ENCODE measurements around the gene ZNF446.
A peak's percentile ranks its signal among the peaks of the same experiment; 100 is the strongest.
"Not testable (repeated sequence)": the region's sequence is repeated elsewhere in the genome, so short reads cannot be mapped to it uniquely, and the experiment has no call there.

Gene ZNF446

DNA sequence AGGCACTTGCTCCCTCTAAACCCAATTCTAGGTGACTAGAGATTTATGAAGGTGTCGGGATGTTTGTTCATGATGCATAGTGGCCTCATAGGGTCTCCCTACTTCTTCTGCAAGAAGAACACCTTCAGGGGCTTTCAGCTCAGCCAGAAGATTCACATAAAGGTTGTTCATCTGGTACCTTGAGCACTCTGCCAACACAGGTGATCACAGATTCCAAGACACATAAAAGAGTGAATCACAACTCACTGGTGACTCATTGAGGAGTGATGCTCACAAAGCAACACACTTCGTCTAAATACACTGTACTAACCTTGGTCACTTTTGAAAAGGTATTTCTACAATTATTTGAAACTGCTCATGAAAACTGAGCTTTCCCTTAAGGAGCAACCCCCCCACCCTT is 16.1 kb upstream of the ZNF446 start:
- TF ChIP-seq ZNF274 (IDR thresholded peaks at IDR 0.05; ENCODE audit: low read depth, low read length) = no peak
- no peak overlapping the region for H3K4me3 ChIP-seq (ENCODE audit: low read length)

DNA sequence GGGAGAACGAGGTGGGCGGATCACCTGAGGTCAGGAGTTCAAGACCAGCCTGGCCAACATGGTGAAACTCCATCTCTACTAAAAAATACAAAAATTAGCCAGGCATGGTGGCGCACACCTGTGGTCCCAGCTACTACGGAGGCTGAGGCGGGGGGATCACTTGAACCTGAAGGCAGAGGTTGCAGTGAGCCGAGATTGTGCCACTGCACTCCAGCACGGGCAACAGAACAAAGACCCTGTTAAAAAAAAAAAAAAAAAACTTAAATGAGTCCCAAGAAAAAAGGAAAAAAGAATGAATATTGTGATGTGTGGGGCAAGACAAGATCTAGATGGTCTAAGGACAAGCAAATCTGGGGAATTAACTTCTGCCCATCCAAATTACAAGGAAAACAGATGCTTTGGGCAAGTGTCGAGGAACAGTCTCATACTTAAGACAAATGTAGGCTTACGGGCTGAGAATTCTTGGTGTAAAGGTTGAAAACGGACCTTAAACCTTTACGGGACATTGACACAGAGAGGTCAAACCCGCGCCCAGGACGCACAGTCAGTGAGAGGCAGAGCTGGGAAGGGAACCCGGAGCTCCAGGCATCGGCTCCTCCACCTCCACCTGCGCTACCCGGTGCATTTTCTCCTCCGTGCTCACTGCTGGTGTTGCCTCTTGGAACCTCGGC is 9.9 kb upstream of the ZNF446 start:
- peak overlapping the region; percentile 54; the same call in 1 of the 2 replicates for H3K4me3 ChIP-seq (ENCODE audit: low read length)
- no peak for TF ChIP-seq ZNF274 (IDR thresholded peaks at IDR 0.05; ENCODE audit: low read depth, low read length)

DNA sequence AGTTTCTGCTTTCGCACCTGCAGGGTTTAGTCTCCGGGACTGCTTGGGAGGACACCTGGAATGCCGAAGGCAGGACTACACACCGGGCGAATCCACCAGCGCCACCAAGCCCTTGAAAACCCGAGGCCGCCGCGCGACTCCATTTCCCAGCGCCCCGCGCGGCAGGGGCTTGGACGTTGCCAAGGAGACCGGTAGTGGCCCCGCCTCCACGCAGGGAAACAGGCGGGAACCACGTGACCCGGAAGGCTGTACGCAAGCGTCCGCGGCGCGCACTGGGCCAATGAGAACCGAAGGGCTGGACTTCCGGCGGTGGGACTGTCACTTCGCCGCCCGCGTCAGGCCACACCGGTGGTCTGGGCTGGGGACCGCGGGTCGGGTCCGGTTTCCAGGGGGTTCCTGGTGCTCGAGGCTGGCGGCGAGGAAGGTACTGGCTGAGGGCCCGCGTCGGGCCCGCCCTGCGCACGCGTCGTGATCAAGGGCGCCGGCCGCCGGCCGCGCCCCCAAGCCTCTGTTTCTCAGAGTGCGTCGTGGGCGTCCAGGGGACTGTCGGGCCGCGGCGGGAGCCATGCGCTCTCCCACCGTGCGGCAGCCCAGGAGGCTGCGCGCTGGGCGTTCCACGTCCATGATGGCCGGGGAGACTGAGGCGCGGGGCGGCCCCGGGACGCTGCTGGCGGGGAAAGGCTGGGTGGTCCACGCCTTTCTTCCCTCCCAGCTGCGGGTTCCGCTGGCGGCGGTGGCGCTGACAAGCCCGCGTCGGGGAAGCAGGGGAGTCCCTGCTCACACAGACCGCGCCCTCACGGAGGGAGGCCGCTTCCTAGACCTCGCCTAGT is 9.2 kb upstream of the ZNF446 start, which contains the start of gene ZNF324:
Gene ZNF324, plus strand, starts transcription at position 321 of the 830 bp plus-strand sequence. CDS start 2,106 bp downstream, outside the sequence.
- H3K4me3 ChIP-seq (ENCODE audit: low read length) = peak within 1 kb of the TSS; percentile 82
- TF ChIP-seq ZNF274 (IDR thresholded peaks at IDR 0.05; ENCODE audit: low read depth, low read length) = no peak

DNA sequence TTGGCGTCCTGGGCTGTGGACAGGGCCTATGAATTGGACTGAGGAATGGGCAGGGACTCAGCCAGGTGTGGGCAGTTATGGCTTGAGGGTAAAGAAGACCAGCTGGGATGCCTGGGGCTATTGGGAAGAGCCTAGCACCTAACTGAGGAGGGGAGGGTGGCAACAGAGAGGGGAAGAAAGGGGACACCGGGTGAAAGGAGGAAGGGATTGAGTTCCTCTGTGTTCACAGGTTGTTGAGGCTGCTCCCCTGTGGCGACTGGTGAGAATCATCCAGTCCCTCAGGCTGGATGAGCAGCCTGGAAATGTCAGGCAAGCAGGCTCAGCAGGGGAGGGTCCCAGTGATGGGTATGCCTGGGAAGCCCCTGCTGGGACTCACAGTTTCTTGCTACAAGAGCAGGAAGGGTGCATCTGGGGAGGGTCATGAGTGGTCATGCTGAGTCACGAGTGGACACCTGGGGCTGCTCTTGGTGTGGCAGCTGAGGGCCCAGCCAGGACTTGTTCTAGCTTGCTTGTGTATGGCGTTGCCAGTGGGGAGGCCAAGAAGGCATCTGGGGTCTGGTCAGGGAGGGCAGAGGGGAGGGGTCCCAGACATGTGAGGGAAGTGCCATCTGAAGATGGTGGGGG is 7.8 kb upstream of the ZNF446 start:
- TF ChIP-seq ZNF274 (IDR thresholded peaks at IDR 0.05; ENCODE audit: low read depth, low read length) = no peak
- peak overlapping the region; percentile 17; the same call in 1 of the 2 replicates for H3K4me3 ChIP-seq (ENCODE audit: low read length)

DNA sequence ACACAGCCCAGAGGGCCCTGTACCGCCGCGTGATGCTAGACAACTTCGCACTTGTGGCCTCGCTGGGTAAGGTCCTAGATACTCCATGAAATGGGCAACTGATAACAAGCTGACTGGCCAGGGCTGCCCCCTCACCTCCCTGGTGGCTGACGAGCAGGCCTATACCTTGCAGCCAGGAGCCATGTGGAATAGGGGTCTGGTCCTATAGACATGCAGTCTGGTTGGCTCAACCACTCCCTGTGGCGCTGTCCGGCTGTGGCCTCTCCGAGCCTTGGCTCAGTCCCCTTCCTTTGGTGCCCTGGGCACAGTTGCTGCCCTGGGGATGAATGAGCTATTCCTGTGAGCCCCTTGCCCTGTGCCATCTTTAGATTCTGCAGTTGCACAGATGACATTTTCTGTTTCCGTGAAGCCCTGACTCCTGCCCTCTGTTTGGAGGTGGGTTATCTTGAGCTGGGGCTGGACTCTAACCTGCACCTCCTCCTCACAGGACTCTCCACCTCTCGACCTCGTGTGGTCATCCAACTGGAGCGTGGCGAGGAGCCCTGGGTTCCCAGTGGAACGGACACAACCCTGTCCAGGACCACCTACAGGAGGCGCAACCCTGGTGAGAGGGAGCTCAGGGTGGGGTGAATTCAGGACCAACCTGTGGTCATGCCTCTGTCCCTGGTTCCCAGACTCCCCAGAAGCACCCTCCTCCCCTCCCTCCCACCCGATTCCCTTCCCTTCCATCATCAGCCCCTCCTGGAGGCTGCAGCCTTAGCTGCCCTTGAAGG is 6.7 kb upstream of the ZNF446 start:
- no peak for TF ChIP-seq ZNF274 (IDR thresholded peaks at IDR 0.05; ENCODE audit: low read depth, low read length)
- no peak overlapping the region for H3K4me3 ChIP-seq (ENCODE audit: low read length)

DNA sequence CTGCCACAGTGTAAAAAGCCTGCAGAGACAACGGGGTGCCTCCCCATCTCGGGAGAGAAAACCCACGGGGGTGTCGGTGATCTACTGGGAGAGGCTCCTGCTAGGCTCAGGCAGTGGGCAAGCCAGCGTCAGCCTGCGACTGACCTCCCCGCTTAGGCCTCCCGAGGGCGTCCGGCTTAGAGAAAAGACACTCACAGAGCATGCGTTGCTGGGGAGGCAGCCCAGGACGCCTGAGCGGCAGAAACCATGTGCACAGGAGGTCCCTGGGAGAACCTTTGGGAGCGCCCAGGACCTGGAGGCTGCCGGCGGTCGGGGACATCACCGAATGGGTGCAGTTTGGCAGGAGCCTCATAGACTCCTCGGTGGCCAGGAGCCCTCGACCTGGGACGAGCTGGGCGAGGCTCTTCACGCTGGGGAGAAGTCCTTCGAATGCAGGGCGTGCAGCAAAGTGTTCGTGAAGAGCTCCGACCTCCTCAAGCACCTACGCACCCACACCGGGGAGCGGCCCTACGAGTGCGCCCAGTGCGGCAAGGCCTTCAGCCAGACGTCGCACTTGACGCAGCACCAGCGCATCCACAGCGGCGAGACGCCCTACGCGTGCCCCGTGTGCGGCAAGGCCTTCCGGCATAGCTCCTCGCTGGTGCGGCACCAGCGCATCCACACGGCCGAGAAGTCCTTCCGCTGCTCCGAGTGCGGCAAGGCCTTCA is 5.2 kb upstream of the ZNF446 start:
- not testable (repeated sequence) for H3K4me3 ChIP-seq (ENCODE audit: low read length)

DNA sequence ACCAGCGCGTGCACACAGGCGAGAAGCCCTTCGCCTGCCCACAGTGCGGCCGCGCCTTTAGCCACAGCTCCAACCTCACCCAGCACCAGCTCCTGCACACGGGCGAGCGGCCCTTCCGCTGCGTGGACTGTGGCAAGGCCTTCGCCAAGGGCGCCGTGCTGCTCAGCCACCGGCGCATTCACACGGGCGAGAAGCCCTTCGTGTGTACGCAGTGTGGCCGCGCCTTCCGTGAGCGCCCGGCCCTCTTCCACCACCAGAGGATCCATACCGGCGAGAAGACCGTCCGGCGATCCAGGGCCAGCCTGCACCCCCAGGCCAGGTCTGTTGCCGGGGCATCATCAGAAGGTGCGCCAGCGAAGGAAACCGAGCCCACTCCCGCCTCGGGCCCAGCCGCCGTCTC is 4.4 kb upstream of the ZNF446 start:
- no peak overlapping the region for H3K4me3 ChIP-seq (ENCODE audit: low read length)
- no peak for TF ChIP-seq ZNF274 (IDR thresholded peaks at IDR 0.05; ENCODE audit: low read depth, low read length)

DNA sequence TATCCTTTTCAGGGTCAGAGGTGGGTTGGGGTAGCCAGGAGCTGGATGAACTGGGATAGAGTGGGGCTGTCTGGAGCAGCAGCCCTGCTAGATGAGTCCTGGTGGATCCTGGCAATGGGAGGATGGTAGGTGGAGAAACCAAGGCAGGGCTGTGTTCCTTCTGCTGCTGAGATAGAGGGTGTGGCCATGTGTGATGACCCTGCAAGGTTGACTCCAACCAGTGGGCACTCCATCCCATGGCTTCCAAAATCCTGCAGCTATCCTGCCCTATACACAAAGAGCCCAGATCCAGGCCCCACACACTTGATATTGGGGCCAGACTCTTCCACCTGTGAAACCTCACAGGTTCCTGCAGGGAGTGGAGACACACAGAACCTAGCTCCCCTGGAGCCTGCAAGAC is 2.4 kb upstream of the ZNF446 start:
- H3K4me3 ChIP-seq (ENCODE audit: low read length) = no peak overlapping the region
- TF ChIP-seq ZNF274 (IDR thresholded peaks at IDR 0.05; ENCODE audit: low read depth, low read length) = no peak

DNA sequence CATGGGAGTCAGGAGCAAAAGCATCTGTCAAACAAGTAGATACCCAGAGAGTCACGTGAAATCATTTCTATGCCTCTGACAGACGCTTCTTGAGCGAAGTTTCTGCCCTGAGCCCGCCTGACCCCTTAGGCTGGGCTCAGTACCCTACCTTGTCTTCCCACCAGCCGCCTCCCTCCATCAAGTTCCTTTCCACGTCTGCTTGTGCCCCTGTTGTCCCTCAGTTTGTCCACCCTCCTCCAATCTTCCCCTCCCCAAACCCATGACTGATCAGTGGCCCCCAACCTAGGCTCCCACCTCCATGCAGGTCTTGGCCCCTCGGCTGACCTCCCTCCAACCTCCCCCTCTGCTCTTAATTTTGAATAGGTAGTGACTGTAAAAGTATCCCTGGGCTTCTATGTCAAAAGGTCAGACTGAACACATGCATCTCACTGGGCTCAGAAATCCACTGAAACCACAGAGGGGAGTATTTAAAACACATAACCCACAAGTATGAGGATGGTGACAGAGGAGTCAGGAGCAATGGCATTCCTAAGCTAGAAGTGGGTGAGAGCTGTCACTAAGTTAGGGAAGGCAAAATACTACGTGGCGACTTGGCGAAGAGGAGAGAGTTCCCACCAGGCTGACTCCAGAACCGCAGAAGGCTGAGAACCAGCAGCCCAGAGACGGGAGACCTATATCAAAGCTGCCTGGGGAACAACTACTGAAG is 1.7 kb upstream of the ZNF446 start:
- no peak overlapping the region for H3K4me3 ChIP-seq (ENCODE audit: low read length)
- TF ChIP-seq ZNF274 (IDR thresholded peaks at IDR 0.05; ENCODE audit: low read depth, low read length) = no peak

DNA sequence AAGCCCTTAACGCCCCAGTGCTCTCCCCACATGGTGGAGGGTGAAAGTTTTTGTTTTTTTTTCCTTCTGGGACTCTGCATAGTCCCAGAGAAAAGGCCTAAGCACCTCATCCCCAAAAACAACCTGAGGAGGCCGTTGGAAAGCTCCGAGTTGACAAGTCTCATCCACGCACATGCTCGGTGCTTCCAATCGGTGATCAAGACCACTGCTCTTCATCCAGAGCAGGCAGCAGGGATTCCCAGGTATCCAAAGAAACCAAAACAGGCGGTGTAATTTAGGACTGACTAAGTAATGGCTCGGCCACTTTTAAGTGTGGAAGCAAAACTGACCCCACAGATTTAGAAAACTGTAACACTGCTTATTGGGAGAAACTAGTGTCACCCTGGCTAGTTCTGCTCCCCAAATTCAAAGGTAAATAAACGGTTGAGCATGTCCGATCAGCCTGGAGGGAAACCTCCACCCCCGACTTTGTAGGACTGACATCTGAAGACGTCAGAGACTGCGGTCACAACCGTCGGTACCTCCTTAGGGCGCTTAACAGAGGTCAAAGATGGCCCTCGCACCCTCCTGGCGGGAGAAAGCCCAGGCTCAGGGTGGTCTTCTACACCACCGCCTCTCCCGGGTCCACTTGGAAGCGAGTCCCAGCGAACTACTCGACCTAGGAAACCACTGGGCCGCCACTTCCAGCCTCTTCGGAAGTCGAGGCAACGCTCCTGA is 997 bp upstream of the ZNF446 start:
- peak overlapping the region; percentile 85; the same call in 1 of the 2 replicates for H3K4me3 ChIP-seq (ENCODE audit: low read length)
- TF ChIP-seq ZNF274 (IDR thresholded peaks at IDR 0.05; ENCODE audit: low read depth, low read length) = no peak

DNA sequence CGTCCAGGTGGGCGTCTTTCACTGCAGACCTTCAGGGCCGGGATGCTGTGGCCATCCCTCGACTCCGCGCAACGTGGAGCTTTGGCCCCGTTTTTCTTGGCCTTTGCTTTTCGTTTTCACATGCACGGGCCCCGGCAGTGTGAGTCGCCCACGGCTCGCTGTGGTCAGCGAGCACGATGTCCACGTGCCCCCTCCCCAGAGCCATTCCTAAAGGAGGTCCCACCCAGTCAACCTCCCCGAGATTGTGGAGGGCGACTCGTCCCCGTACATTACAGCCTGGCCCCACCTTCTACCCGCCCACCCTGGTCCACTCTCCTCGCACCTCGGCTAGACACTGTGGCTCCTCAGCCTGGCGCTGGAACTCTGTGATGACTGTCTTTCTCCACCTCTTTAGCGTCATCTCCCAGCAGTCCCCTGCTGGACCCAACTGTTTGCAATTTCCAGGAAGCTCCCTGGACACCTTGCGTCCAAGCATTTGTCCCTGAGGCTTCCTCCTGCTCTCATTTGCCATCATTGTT is 405 bp downstream of the ZNF446 start:
- no peak for TF ChIP-seq ZNF274 (IDR thresholded peaks at IDR 0.05; ENCODE audit: low read depth, low read length)
- H3K4me3 ChIP-seq (ENCODE audit: low read length) = peak overlapping the region; percentile 85

DNA sequence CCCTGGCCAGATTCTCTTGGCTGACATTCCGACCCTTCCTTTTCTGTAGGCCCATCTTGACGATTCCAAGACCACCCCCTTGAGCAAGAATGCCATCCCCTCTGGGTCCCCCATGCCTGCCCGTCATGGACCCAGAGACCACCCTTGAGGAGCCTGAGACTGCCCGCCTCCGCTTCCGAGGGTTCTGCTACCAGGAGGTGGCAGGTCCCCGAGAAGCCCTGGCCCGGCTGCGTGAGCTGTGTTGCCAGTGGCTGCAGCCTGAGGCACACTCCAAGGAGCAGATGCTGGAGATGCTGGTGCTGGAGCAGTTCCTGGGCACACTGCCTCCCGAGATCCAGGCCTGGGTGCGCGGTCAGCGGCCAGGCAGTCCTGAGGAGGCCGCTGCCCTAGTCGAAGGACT is 978 bp downstream of the ZNF446 start:
- TF ChIP-seq ZNF274 (IDR thresholded peaks at IDR 0.05; ENCODE audit: low read depth, low read length) = no peak
- no peak overlapping the region; the same call in 1 of the 2 replicates for H3K4me3 ChIP-seq (ENCODE audit: low read length)

All from GM08714 (cell line).